Pericardium fibroblast (primary cell): ENCODE data around the gene ZNF335. TPM values are rescaled to one million over a fixed set of nuclear protein-coding genes. Genes with fewer than 3 reads are reported as not detected.

Experiments
- total RNA-seq: library from RNA; depleted of rRNA; stranded (reverse); fragments of >200 nt; gene quantifications from 2 replicates; pipeline ENCODE4 v1.2.3, GENCODE V29; 2015

Gene ZNF335
- total RNA-seq, result 8.8 and 11.2 TPM in 2 replicates

DNA sequence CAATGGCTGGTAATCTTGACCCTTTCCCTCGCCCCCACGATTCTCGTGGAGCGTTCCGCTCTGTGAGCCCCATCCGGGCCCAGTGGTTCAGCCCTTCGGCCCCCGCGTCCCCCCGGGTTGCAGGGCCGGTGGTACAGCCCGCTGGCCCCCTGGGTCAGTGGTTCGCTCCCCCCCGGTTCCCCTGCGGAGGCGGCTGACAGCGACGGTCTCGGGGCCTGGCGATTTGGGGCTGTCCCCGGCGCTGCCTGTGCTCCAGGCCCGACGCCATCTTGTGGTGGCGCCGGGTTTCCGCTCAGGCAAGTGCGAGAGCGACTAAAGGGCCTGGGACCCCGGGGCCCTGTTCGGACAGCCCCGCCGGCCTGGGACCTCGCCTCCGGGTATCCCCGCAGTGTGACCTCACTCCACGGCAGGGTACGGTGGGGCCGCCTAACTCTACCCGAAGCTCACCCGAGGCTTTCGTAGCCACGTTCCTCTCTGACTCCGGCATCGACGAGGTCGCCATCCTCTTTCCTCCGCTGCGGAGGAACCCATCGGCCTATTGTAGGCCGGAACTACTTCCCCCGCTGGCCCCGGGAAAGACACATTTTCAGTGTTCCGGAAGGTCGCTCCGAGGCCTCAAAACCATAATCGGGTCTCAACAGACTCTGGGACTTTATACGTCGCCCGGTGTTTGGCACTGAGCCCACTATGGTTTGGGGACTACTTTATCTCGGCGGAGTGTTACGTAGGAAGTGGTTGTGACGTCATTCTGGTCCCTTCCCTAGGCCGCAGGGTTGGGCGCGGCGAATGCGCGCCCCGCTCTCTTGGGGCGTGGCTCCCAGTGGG lies at the start of gene ZNF335:
Gene ZNF335 (minus strand): TSS at position 529 of the 825 bp plus-strand sequence. CDS start 793 bp downstream, outside the sequence.

GRCh38 chr20:45934586-45935415 lies 37.2 kb downstream of the ZNF335 start, which contains the start of gene PCIF1:
Gene PCIF1, plus strand, starts transcription at chr20:45934683. Its CDS starts 4,317 bp downstream, at chr20:45939000.

GRCh38 chr20:45911486-45912343 lies 60.3 kb downstream of the ZNF335 start, which contains the start of gene PLTP:
Gene PLTP, minus strand, starts transcription at chr20:45912155. Its CDS starts 703 bp downstream, at chr20:45911452.

Other genes with a start within 250 kb of the ZNF335 start
- not detected in 2 replicates for gene SPINT4, start 249.9 kb downstream of the ZNF335 start, total RNA-seq
- gene WFDC3, start 180.3 kb downstream of the ZNF335 start, total RNA-seq, result 1.7 TPM in 1 of 2 replicates, not detected in the other
- 26.6 and 27.2 TPM in 2 replicates for gene DNTTIP1, start 180.2 kb downstream of the ZNF335 start, total RNA-seq
- 6.1 and 7.2 TPM in 2 replicates for gene UBE2C, start 159.6 kb downstream of the ZNF335 start, total RNA-seq
- 1.1 and 12.2 TPM in 2 replicates for gene TNNC2, start 144.9 kb downstream of the ZNF335 start, total RNA-seq
- gene SNX21, start 138.4 kb downstream of the ZNF335 start, total RNA-seq, result 69.8 and 74.2 TPM in 2 replicates
- gene ACOT8, start 114.8 kb downstream of the ZNF335 start, total RNA-seq, result 31.3 and 31.7 TPM in 2 replicates
- gene ZSWIM3, start 114.6 kb downstream of the ZNF335 start, total RNA-seq, result 2.1 and 3.9 TPM in 2 replicates
- gene ZSWIM1, start 91.0 kb downstream of the ZNF335 start, total RNA-seq, result 10.2 and 10.3 TPM in 2 replicates
- gene SPATA25, start 84.6 kb downstream of the ZNF335 start, total RNA-seq, result 1.0 and 1.6 TPM in 2 replicates
- 3.6 and 4.9 TPM in 2 replicates for gene NEURL2, start 81.0 kb downstream of the ZNF335 start, total RNA-seq
- gene CTSA, start 80.9 kb downstream of the ZNF335 start, total RNA-seq, result 130 and 166 TPM in 2 replicates
- 216 and 217 TPM in 2 replicates for gene PLTP, start 60.0 kb downstream of the ZNF335 start, total RNA-seq
- gene PCIF1, start 37.5 kb downstream of the ZNF335 start, total RNA-seq, result 11.6 and 16.3 TPM in 2 replicates
- not detected in 2 replicates for gene MMP9, start 36.7 kb upstream of the ZNF335 start, total RNA-seq
- 0.51 TPM in 1 of 2 replicates, not detected in the other for gene SLC12A5, start 57.0 kb upstream of the ZNF335 start, total RNA-seq
- gene NCOA5, start 117.8 kb upstream of the ZNF335 start, total RNA-seq, result 15.6 and 17.6 TPM in 2 replicates
- gene CD40, start 146.1 kb upstream of the ZNF335 start, total RNA-seq, result 3.3 and 9.2 TPM in 2 replicates